Immature natural killer cell (primary cell): Measurements from ENCODE around the gene TSPAN11. TPM values are rescaled to one million over a fixed set of nuclear protein-coding genes. Genes with fewer than 3 reads are reported as not detected.

Source experiments
- DNase-seq, 3 donors: peaks; one replicate each; pipeline ENCODE4 v3.0.0; 2022; ENCODE audit warnings: mixed read lengths in 1 of 3
- H3K27ac Mint-ChIP-seq, 6 donors: one replicate each; pipeline ENCODE4 v1.8.0; 2020; ENCODE audit warnings: mixed read lengths in 6 of 6, mild to moderate bottlenecking in 5 of 6, inconsistent platforms in 4 of 6, moderate library complexity in 3 of 6
- H3K27me3 Mint-ChIP-seq, 3 donors: one replicate each; pipeline ENCODE4 v1.8.0; 2020 to 2021; ENCODE audit warnings: low read depth in 3 of 3, mild to moderate bottlenecking in 3 of 3, mixed read lengths in 3 of 3, moderate library complexity in 3 of 3, inconsistent platforms in 1 of 3
- H3K36me3 Mint-ChIP-seq, 3 donors: one replicate each; pipeline ENCODE4 v1.8.0; 2020; ENCODE audit warnings: mixed read lengths in 3 of 3, inconsistent platforms in 2 of 3, mild to moderate bottlenecking in 2 of 3
- H3K4me1 Mint-ChIP-seq, 2 donors: one replicate each; pipeline ENCODE4 v1.8.0; 2020; ENCODE audit warnings: inconsistent platforms in 2 of 2, mild to moderate bottlenecking in 2 of 2, mixed read lengths in 2 of 2, moderate library complexity in 1 of 2
- H3K4me3 Mint-ChIP-seq, 5 donors: one replicate each; pipeline ENCODE4 v1.8.0; 2020; ENCODE audit warnings: mild to moderate bottlenecking in 5 of 5, mixed read lengths in 5 of 5, inconsistent platforms in 3 of 5, moderate library complexity in 3 of 5
- H3K9me3 Mint-ChIP-seq, 6 donors: one replicate each; pipeline ENCODE4 v1.8.0; 2020; ENCODE audit warnings: mild to moderate bottlenecking in 6 of 6, mixed read lengths in 6 of 6, inconsistent platforms in 4 of 6, moderate library complexity in 3 of 6
- polyA plus RNA-seq, 3 donors: library from polyadenylated mRNA; unstranded; fragments of 300-500 nt; fragmentation: Illumina TruSeq; gene quantifications; one replicate each; pipeline ENCODE4 v1.2.3, GENCODE V29; 2021

The TSPAN11 gene
- polyA plus RNA-seq, 3 donors from 2014 or later = not detected

DNA sequence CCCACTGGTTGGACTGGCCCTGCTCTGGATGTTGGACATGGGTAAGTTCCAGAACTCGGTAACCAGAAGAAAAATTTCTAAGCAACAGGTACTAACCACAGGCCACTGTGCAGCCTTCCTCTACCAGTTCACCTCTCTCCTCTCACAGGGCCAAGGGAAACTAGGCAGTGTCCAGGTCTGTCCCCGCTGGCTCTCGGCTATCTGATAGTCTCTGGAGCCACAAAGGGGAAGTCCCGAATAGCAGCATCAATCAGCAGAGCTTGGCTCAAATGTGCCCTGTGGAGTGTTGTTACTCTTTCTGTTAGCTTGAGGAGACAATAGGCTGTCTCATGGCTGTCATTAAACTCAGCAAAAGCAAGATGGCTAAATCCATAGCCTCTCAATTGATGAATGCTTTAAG is 73.2 kb downstream of the TSPAN11 start:
- Mint-ChIP-seq H3K27ac (no peak overlapping the region), H3K9me3 (no peaks in the 10 kb centered on the region), H3K36me3 (no peaks in the 10 kb centered on the region), H3K4me1 (no peaks in the 10 kb centered on the region), H3K4me3 (no peak overlapping the region), H3K27me3 (peaks cover 0 to 3% (median 2%) of the 10 kb centered on the region in 3 donors)
- DNase-seq = no peak

DNA sequence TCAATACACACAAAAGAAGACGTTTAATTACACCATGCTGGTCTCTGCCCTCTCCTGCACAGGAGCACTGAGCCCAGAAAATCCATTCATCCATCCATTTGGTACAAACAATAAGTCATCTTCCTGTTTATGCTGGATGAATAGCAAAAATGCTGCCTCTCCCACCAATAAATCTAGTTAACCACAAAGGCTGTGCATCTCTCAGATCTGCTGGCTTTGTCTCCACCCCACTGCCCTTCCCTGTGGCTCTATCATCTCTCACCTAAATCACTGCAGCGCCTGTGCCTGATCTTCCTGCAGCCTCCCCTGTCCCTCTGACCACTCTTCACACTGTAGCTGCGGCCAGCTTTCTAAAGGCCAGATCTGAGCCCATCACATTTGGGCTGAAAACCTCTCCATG is 74.2 kb downstream of the TSPAN11 start:
- DNase-seq = no peak
- H3K4me1 Mint-ChIP-seq = no peaks in the 10 kb centered on the region
- peaks cover 0 to 3% (median 2%) of the 10 kb centered on the region in 3 donors for H3K27me3 Mint-ChIP-seq
- no peaks in the 10 kb centered on the region for H3K9me3 Mint-ChIP-seq
- no peak overlapping the region for H3K4me3 Mint-ChIP-seq
- no peak overlapping the region for H3K27ac Mint-ChIP-seq
- no peaks in the 10 kb centered on the region for H3K36me3 Mint-ChIP-seq

- H3K9me3 Mint-ChIP-seq = no peaks in the 10 kb centered on the region
- H3K4me1 Mint-ChIP-seq = no peaks in the 10 kb centered on the region
- no peak overlapping the region for H3K27ac Mint-ChIP-seq
- peaks cover 0 to 2% (median 2%) of the 10 kb centered on the region in 3 donors for H3K27me3 Mint-ChIP-seq
- H3K4me3 Mint-ChIP-seq = no peak overlapping the region
- no peaks in the 10 kb centered on the region for H3K36me3 Mint-ChIP-seq
- DNase-seq = no peak
These were observed 75.2 kb downstream of the TSPAN11 start for GRCh38 chr12:31001581-31002360.

GRCh38 chr12:31002361-31002725 is 75.8 kb downstream of the TSPAN11 start:
- Mint-ChIP-seq H3K27ac (no peak overlapping the region), H3K9me3 (no peaks in the 10 kb centered on the region), H3K4me1 (no peaks in the 10 kb centered on the region), H3K4me3 (no peak overlapping the region), H3K27me3 (peaks cover 0 to 2% (median 2%) of the 10 kb centered on the region in 3 donors), H3K36me3 (no peaks in the 10 kb centered on the region)
- DNase-seq = no peak

- H3K27me3 Mint-ChIP-seq = peaks cover 0 to 2% (median 2%) of the 10 kb centered on the region in 3 donors
- no peak overlapping the region for H3K4me3 Mint-ChIP-seq
- no peak overlapping the region for H3K27ac Mint-ChIP-seq
- no peak for DNase-seq
- H3K36me3 Mint-ChIP-seq = no peaks in the 10 kb centered on the region
- H3K9me3 Mint-ChIP-seq = no peaks in the 10 kb centered on the region
- no peaks in the 10 kb centered on the region for H3K4me1 Mint-ChIP-seq
These were observed 76.5 kb downstream of the TSPAN11 start for GRCh38 chr12:31002999-31003398.

GRCh38 chr12:31003861-31004640 is 77.5 kb downstream of the TSPAN11 start:
- Mint-ChIP-seq H3K4me1 (no peaks in the 10 kb centered on the region), H3K27ac (no peak overlapping the region), H3K27me3 (peaks cover under 1 to 3% (median 2%) of the 10 kb centered on the region in 3 donors), H3K36me3 (no peaks in the 10 kb centered on the region), H3K4me3 (no peak overlapping the region), H3K9me3 (peaks cover 0 to 1% (median 0%) of the 10 kb centered on the region in 6 donors)
- DNase-seq = no peak

GRCh38 chr12:31004666-31005065 is 78.1 kb downstream of the TSPAN11 start:
- Mint-ChIP-seq H3K4me3 (no peak overlapping the region), H3K27me3 (peaks cover 2 to 3% (median 3%) of the 10 kb centered on the region in 3 donors), H3K4me1 (no peaks in the 10 kb centered on the region), H3K9me3 (peaks cover 0 to 1% (median 0%) of the 10 kb centered on the region in 6 donors), H3K36me3 (no peaks in the 10 kb centered on the region), H3K27ac (no peak overlapping the region)
- no peak for DNase-seq

- peaks cover 2 to 3% (median 2%) of the 10 kb centered on the region in 3 donors for H3K27me3 Mint-ChIP-seq
- no peaks in the 10 kb centered on the region for H3K4me1 Mint-ChIP-seq
- H3K36me3 Mint-ChIP-seq = no peaks in the 10 kb centered on the region
- H3K4me3 Mint-ChIP-seq = no peak overlapping the region
- no peak overlapping the region for H3K27ac Mint-ChIP-seq
- DNase-seq = no peak
- peaks cover 0 to 1% (median 0%) of the 10 kb centered on the region in 6 donors for H3K9me3 Mint-ChIP-seq
These were observed 78.9 kb downstream of the TSPAN11 start for GRCh38 chr12:31005256-31005943.

- H3K27ac Mint-ChIP-seq = no peak overlapping the region
- no peak overlapping the region for H3K4me3 Mint-ChIP-seq
- DNase-seq = no peak
- H3K27me3 Mint-ChIP-seq = peaks cover 2 to 3% (median 2%) of the 10 kb centered on the region in 3 donors
- peaks cover 0 to 1% (median 0%) of the 10 kb centered on the region in 6 donors for H3K9me3 Mint-ChIP-seq
- no peaks in the 10 kb centered on the region for H3K36me3 Mint-ChIP-seq
- no peaks in the 10 kb centered on the region for H3K4me1 Mint-ChIP-seq
These were observed 79.4 kb downstream of the TSPAN11 start for GRCh38 chr12:31005944-31006361.

- no peak overlapping the region for H3K4me3 Mint-ChIP-seq
- H3K36me3 Mint-ChIP-seq = no peaks in the 10 kb centered on the region
- H3K27ac Mint-ChIP-seq = no peak overlapping the region
- H3K9me3 Mint-ChIP-seq = peaks cover 0 to 1% (median 0%) of the 10 kb centered on the region in 6 donors
- no peaks in the 10 kb centered on the region for H3K4me1 Mint-ChIP-seq
- DNase-seq = no peak
- peaks cover 2 to 3% (median 2%) of the 10 kb centered on the region in 3 donors for H3K27me3 Mint-ChIP-seq
These were observed 80.0 kb downstream of the TSPAN11 start for GRCh38 chr12:31006416-31007152.

DNA sequence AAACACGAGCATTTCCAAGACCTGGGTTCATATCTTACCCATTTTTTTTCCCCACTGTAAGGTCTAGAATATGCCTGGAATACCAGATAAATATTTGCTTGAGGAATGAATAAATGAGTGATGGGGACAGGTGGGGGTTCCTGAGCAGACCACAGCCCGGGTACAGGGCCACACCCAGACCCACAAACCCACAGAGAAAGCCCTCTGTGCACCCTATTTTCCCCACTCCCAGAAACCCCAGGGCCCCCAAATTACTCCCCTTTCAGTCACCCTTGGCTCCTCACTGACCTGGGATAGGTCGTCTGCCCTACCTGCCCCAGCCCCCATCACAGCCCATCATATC is 80.6 kb downstream of the TSPAN11 start:
- H3K27ac Mint-ChIP-seq = no peak overlapping the region
- H3K36me3 Mint-ChIP-seq = no peaks in the 10 kb centered on the region
- H3K9me3 Mint-ChIP-seq = peaks cover 0 to 1% (median 0%) of the 10 kb centered on the region in 6 donors
- no peak for DNase-seq
- H3K4me3 Mint-ChIP-seq = no peak overlapping the region
- peaks cover 2 to 7% (median 2%) of the 10 kb centered on the region in 3 donors for H3K27me3 Mint-ChIP-seq
- no peaks in the 10 kb centered on the region for H3K4me1 Mint-ChIP-seq

- Mint-ChIP-seq H3K27me3 (peaks cover 2 to 7% (median 4%) of the 10 kb centered on the region in 3 donors), H3K4me1 (no peaks in the 10 kb centered on the region), H3K36me3 (no peaks in the 10 kb centered on the region), H3K9me3 (peaks cover 0 to 1% (median 0%) of the 10 kb centered on the region in 6 donors), H3K4me3 (no peak overlapping the region), H3K27ac (no peak overlapping the region)
- no peak for DNase-seq
These were observed 81.2 kb downstream of the TSPAN11 start for GRCh38 chr12:31007636-31008175.

DNA sequence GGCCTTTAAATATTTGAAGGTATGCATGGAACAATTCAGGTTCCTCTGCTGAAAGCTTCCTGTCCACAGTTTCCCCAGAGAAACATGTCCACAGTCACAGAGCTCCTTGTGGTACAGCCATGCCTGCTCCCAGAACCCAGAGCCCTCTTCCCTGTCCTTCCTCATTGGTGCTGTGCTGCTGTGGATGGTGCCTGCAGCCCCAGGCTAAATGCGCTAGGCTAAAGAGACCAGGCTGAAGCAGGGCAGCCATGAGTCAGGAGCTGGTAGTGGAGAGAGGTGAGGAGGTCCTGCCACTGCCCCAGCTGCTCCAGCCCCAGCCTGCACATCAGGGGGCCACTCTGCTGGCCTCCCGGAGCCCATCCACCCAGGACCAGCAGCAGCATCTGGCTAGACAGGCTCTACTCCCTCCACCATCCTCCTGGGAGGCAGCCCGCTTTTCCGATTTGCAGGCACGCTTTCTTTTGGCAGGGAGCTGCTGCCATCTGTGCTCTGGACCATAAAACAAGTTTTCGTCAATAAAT is 81.8 kb downstream of the TSPAN11 start:
- no peaks in the 10 kb centered on the region for H3K4me1 Mint-ChIP-seq
- H3K27me3 Mint-ChIP-seq = peaks cover 2 to 7% (median 4%) of the 10 kb centered on the region in 3 donors
- no peak overlapping the region for H3K4me3 Mint-ChIP-seq
- no peak overlapping the region for H3K27ac Mint-ChIP-seq
- DNase-seq = no peak
- H3K36me3 Mint-ChIP-seq = no peaks in the 10 kb centered on the region
- H3K9me3 Mint-ChIP-seq = peaks cover 0 to 1% (median 0%) of the 10 kb centered on the region in 6 donors
